Urinary bladder (tissue), 4 donors: Measurements from ENCODE around the gene GOLGA5. TPM values are rescaled to one million over a fixed set of nuclear protein-coding genes. Genes with fewer than 3 reads are reported as not detected.
"Not testable (repeated sequence)": the region's sequence is repeated elsewhere in the genome, so short reads cannot be mapped to it uniquely, and the experiment has no call there.

Experiments used
- DNase-seq: peaks from one replicate; pipeline ENCODE4 v3.0.0-alpha.2; 2015; ENCODE audit errors: extremely low spot score
- H3K27ac ChIP-seq: one replicate; pipeline ENCODE4 v1.5.1; 2013; ENCODE audit warnings: low read depth, mild to moderate bottlenecking, moderate library complexity
- H3K36me3 ChIP-seq: one replicate; pipeline ENCODE4 v1.6.1; 2013; ENCODE audit warnings: mild to moderate bottlenecking, moderate library complexity; ENCODE audit not compliant: insufficient read depth
- H3K4me1 ChIP-seq: one replicate; pipeline ENCODE4 v1.6.1; 2013; ENCODE audit warnings: mild to moderate bottlenecking, moderate library complexity; ENCODE audit not compliant: insufficient read depth
- H3K4me3 ChIP-seq: one replicate; pipeline ENCODE4 v1.5.1; 2013; ENCODE audit warnings: low read depth, low read length
- WGBS: extraction: QIAGEN DNeasy Blood & Tissue Kit; methylation state at CpG from one replicate; pipeline ENCODE4 v1.1.7; 2013; 5-methylcytosine and 5-hydroxymethylcytosine counted together
- polyA plus RNA-seq: library from polyadenylated mRNA; stranded (reverse); fragments of 200-250 nt; gene quantifications from one replicate; pipeline ENCODE4 v1.2.3, GENCODE V29; 2013
- total RNA-seq: library from RNA; depleted of rRNA; stranded (reverse); fragments of >200 nt; gene quantifications from one replicate; pipeline ENCODE4 v1.2.3, GENCODE V29; 2014
- donor health status: healthy with polysubstance abuse.
- donor health status: healthy.

The GOLGA5 gene
- total and polyA plus RNA-seq, 2 donors: 26.1 to 44.7 TPM

DNA sequence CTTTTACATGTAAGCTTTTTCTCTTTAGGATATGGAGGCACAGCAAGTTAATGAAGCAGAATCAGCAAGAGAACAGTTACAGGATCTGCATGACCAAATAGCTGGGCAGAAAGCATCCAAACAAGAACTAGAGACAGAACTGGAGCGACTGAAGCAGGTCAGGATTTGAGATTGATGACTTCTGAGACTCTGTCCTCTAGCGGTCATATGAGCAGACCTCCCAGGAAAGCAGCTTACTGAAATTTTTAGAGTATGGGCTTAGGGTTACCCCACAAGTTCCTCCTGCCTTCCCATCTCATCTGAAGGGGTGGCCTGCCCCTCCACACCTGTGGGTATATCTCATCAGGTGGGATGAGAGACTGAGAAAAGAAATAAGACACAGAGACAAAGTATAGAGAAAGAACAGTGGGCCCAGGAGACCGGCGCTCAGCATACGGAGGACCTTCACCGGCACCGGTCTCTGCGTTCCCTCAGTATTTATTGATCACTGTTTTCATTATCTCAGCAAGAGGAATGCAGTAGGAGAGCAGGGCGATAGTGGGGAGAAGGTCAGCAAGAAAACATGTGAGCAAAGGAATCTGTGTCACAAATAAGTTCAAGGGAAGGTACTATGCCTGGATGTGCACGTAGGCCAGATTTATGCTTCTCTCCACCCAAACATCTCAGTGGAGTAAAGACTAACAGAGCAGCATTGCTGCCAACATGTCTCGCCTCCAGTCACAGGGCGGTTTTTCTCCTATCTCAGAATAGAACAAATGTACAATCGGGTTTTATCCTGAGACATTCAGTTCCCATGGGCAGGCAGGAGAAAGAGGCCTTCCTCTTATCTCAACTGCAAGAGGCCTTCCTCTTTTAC lies 25.8 kb downstream of the GOLGA5 start:
- not testable (repeated sequence) for H3K4me1 ChIP-seq, H3K36me3 ChIP-seq, H3K27ac ChIP-seq, H3K4me3 ChIP-seq, DNase-seq
- 87% methylated on average over 13 of the region's 13 CpGs for WGBS

DNA sequence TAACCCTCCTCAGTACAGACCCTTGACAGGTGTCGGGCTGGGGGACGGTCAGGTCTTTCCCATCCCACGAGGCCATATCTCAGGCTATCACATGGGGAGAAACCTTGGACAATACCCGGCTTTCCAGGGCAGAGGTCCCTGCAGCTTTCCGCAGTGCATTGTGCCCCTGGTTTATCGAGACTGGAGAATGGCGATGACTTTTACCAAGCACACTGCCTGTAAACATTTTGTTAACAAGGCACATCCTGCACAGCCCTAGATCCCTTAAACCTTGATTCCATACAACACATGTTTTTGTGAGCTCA lies 26.4 kb downstream of the GOLGA5 start:
- not testable (repeated sequence) for H3K27ac ChIP-seq, DNase-seq, H3K4me1 ChIP-seq, H3K36me3 ChIP-seq, H3K4me3 ChIP-seq
- WGBS: 91% methylated on average over 7 of the region's 7 CpGs

DNA sequence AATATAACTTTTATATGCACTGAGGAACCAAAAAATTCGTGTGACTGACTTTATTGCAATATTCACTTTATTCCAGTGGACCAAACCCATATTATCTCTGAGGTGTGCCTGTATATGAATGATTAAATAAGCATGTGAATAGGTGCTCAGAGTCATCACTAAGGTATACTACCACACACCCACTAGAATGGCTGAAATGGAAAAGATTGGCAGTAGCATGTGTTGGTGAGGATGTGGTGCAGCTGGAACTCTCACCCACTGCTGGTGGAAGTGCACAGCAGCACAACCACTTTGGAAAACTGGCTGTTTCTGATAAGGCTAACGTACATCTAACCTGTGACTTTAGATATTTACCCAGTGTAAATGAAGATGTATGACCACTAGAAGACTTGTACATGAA lies 36.8 kb downstream of the GOLGA5 start:
- Histone ChIP-seq H3K36me3 (no peaks in the 10 kb centered on the region), H3K27ac (no peak overlapping the region), H3K4me3 (no peak overlapping the region), H3K4me1 (no peaks in the 10 kb centered on the region)
- DNase-seq: no peak
- 82% methylated on average over 2 of the region's 2 CpGs for WGBS

DNA sequence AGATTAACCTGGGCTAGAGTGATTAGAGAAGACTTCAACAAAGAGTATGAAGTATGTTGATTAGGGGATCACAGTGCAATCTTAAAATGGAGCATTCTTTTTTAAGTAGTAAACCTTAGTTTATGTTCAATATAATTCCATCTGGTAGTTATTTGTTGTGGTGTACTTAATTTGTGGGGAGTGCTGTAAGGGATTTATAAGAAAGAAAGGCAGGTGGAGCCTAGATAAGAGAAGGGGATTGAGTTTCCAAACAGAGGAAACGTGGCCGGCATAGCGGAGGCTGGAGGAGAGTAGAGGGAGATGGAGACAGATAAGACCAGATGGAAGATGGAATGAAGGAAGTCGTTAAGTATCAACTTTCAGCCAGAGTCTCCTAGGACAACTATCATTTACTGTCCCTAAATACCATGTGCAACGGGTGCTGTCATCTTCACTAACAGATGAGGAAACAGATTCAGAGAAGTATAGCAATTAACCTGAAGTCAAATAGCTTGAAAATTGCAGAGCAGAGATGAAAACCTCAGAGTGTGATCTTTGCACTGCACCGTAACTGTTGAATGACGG lies 38.1 kb downstream of the GOLGA5 start:
- DNase-seq: no peak

DNA sequence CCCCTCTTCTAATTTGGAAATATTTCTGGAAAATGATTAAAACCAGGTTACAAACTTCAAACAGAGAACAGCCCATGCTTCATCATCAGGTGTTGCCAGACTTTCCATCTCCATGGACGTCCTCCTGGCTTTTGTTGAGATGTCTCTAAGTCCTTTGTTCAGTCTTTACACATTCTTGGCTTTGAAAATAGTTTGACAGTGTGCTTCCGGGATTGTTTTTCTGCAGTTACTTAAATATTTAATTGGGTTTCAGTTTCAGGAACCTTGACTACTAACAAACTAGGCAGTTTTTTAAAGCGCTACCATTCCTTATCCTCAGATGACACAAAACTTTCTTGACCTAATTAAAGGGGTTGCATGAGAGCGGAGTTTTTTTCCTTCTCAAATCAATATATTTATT lies 47.8 kb downstream of the GOLGA5 start:
- WGBS: 83% methylated on average over 4 of the region's 4 CpGs
- no peak overlapping the region for H3K4me3 ChIP-seq
- no peak overlapping the region for H3K27ac ChIP-seq
- no peaks in the 10 kb centered on the region for H3K4me1 ChIP-seq
- H3K36me3 ChIP-seq: no peaks in the 10 kb centered on the region
- no peak for DNase-seq

More for the DNA sequence above, 38.1 kb downstream of the GOLGA5 start:
- Histone ChIP-seq H3K4me3 (no peak overlapping the region), H3K36me3 (no peaks in the 10 kb centered on the region), H3K27ac (no peak overlapping the region), H3K4me1 (no peaks in the 10 kb centered on the region)
- WGBS: 28% methylated on average over 7 of the region's 7 CpGs

DNA sequence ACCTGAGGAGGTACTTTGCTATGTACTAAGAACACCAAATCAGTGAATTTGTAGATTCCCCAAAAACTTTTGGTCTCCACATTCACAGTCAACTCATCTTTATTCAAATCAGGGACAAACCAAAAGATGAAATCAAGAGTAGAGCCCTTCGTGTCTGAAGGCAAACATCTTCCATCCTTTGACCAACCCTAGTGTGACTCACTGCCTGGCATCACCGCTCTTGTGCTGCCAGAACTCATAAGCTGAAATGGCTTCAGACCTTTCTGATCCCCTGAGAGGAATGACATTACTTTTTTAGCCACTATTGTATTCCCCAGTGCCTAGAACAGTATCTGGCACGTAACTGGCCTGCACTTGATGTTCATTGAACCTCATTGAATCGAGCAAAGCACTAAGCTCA lies 50.1 kb downstream of the GOLGA5 start:
- Histone ChIP-seq H3K4me3 (no peak overlapping the region), H3K4me1 (no peaks in the 10 kb centered on the region), H3K27ac (no peak overlapping the region), H3K36me3 (no peaks in the 10 kb centered on the region)
- no peak for DNase-seq
- WGBS: 91% methylated on average over 4 of the region's 4 CpGs

DNA sequence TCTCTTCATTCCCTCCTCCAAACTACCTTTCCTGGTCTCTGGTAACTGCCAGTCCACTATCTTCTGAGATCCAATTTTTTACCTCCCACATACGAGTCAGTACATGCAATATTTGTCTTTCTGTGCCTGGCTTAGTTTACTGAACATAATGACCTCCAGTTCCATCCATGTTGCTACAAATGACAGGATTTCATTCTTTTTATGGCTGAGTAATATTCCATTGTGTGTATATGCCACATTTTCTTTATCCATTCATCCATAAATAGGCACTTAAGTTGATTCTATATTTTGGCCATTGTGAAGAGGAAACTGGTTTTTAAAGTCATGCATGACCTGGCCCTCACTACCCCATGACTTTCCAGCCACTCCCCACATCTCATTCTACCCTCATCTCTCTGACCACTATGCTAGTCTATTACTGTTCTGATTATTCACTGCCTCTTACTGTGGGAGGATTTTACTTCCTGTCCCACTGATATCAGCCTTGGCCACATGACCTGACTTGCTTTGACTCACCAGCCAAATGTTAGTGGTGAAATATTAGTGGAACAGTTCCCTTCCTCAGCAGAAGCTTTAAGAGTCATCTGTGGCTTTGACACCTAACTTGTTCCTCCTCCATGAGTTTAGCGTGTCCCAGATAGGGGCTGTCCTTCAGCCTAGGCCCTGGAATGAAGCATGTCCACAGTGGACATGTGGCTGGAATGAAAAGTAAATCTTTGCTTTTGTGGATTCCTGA lies 52.2 kb downstream of the GOLGA5 start:
- H3K4me1 ChIP-seq: no peaks in the 10 kb centered on the region
- 75% methylated on average over 2 of the region's 2 CpGs for WGBS
- no peak for DNase-seq
- H3K4me3 ChIP-seq: no peak overlapping the region
- H3K36me3 ChIP-seq: no peaks in the 10 kb centered on the region
- no peak overlapping the region for H3K27ac ChIP-seq

DNA sequence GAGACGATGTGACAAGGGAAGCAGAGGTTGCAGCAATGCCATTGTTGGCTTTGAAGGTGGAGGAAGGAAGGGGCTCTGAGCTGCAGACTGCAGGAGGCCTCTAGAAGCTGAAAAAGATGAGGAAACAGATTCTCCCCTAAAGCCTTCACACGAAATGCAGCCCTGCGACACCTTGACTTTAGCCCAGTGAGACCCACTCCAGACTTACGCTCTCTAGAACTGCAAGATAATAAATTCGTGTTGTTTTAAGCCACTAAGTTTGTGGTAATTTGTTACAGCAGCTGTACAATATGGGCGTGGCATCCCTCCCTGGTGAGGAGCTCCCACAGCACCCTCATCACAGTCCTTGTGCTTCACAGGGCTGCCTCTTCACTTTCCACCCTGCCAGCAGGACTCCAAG lies 53.2 kb downstream of the GOLGA5 start:
- Histone ChIP-seq H3K36me3 (no peaks in the 10 kb centered on the region), H3K27ac (no peak overlapping the region), H3K4me1 (no peaks in the 10 kb centered on the region), H3K4me3 (no peak overlapping the region)
- 65% methylated on average over 6 of the region's 6 CpGs for WGBS
- no peak for DNase-seq

DNA sequence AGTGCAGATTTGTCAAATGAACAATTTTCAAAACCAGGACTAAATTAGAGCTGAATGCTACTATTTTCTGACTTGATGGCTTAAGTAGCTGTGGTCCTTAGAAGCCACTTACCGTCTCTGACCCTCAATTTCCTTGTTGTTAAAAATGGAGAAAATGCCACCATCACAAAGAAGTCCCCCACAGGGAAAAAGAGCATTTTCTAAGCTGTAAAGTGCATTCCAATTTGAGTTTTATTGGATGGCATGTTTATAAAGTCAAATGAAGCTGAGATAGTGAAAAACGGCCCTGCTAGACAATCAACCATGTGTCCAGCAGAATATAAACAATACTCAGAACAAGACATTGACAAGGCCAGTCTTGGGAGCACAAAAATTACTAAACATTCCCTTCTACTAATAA lies 53.6 kb downstream of the GOLGA5 start:
- Histone ChIP-seq H3K27ac (no peak overlapping the region), H3K4me1 (no peaks in the 10 kb centered on the region), H3K36me3 (no peaks in the 10 kb centered on the region), H3K4me3 (no peak overlapping the region)
- no peak for DNase-seq
- 38% methylated on average over 2 of the region's 2 CpGs for WGBS

DNA sequence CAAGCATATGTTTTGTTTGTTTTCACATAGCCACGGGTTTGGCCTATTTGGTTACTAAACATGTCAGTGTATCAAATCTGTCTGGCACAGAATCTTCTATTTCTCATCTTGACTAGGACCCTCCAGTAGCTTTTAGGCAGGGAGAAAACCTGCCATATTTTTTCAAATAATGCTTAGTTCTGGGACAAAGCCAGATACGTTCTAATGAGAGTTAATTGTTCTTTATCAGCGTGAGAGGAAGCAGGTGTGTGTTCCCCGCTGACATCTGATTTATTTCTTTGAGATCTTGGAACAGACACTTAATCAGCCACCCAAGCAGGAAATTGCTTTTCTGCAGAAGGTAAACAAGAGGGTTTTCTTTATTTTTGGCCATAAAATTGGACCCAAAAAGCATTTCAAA lies 54.8 kb downstream of the GOLGA5 start:
- Histone ChIP-seq H3K36me3 (no peaks in the 10 kb centered on the region), H3K27ac (no peak overlapping the region), H3K4me1 (no peaks in the 10 kb centered on the region), H3K4me3 (no peak overlapping the region)
- WGBS: 43% methylated on average over 4 of the region's 4 CpGs
- DNase-seq: no peak

DNA sequence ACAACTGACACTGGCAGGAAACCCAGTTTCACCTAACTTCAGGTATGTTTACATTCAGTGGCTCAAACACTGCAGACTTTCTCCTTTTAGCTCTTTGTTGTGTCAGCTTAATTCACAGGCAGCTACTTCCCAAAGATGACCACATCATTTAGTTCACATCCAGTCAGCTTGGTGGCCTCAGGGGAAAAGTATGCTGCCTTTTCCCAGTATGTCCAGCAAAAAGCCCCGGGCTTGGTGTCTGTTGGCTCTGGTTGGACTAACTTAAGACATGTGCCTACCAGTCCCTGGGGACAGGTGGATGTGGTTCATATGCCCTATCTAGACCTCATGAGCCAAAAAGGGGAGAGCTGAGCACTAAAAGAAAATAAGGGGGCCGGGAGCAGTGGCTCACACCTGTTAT lies 56.4 kb downstream of the GOLGA5 start:
- H3K4me1 ChIP-seq: no peaks in the 10 kb centered on the region

DNA sequence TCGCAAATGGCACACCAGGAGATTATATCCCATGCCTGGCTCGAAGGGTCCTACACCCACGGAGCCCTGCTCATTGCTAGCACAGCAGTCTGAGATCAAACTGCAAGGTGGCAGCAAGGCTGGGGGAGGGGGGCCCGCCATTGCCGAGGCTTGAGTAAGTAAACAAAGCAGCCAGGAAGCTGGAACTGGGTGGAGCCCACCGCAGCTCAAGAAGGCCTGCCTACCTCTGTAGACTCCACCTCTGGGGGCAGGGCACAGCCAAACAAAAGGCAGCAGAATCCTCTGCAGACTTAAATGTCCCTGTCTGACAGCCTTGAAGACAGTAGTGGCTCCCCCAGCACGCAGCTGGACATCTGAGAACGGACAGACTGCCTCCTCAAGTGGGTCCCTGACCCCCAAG lies 59.0 kb downstream of the GOLGA5 start:
- not testable (repeated sequence) for H3K36me3 ChIP-seq, H3K27ac ChIP-seq, H3K4me1 ChIP-seq, H3K4me3 ChIP-seq, DNase-seq
- 83% methylated on average over 8 of the region's 8 CpGs for WGBS

More for the DNA sequence above, 56.4 kb downstream of the GOLGA5 start:
- Histone ChIP-seq H3K4me3 (no peak overlapping the region), H3K36me3 (no peaks in the 10 kb centered on the region), H3K27ac (no peak overlapping the region)
- no peak for DNase-seq
- WGBS: 86% methylated on average over 2 of the region's 2 CpGs

DNA sequence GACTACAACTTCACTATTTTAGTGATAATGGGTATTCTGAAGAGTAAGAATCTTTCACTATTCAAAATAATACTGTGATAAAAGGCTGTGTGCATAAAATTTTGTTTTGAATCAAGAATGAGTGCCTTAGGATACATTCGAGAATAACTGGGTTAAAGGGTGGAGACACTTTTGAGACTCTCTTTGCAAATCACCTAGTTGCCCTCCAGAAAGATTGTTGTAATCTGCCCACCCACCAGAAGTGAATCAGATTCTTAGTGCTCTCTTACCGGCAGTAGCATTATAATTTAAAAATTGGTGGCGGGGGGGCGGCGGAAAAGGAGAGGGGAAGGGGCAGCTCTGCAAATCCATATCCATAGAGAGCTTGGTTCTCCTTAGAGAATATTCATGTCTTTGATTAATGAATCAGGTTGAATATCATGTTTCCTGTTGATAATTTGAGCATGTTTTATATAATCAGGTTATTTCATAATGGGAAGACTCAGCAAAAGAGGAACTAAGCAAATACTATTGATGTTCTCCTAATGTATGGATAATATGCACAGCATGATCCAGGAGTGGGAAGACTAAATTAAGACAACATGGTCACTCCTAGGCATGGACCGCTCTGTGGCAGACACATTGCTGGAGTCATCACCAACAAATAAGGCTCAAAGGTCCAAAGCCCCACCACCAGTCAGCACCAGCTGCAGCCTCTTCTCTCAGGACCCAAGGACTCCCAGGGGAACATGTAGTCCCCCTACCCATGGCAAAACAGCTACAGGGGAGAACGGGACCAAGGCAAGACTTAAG lies 66.1 kb downstream of the GOLGA5 start:
- no peak overlapping the region for H3K27ac ChIP-seq
- H3K36me3 ChIP-seq: no peaks in the 10 kb centered on the region
- no peak overlapping the region for H3K4me3 ChIP-seq
- DNase-seq: no peak
- WGBS: 87% methylated on average over 7 of the region's 7 CpGs
- H3K4me1 ChIP-seq: no peaks in the 10 kb centered on the region
